CD14-positive monocyte (primary cell): ENCODE measurements around the gene GAB1. TPM values are rescaled to one million over a fixed set of nuclear protein-coding genes. Genes with fewer than 3 reads are reported as not detected.
A peak's percentile ranks its signal among the peaks of the same experiment; 100 is the strongest.

Experiments
- DNase-seq, 3 donors: peaks; one replicate each; pipeline ENCODE4 v3.0.0-alpha.2; 2011 to 2022
- H2AFZ ChIP-seq: 2 replicates; pipeline ENCODE4 v1.6.0; 2012; ENCODE audit warnings: mild to moderate bottlenecking, low read depth, low read length, inconsistent platforms; ENCODE audit not compliant: insufficient read depth, poor library complexity, severe bottlenecking
- H3K27ac ChIP-seq, 2 donors: 1 replicate in 1 of 2; 2 replicates in 1 of 2; pipeline ENCODE4 v1.5.1; 2012 to 2013; ENCODE audit warnings: low read length in 2 of 2, control low read depth in 1 of 2, inconsistent platforms in 1 of 2, low read depth in 1 of 2, mild to moderate bottlenecking in 1 of 2
- H3K27me3 ChIP-seq, 2 donors: one replicate each; pipeline versions ENCODE4 v1.6.0 to v1.6.1; 2011 to 2013; ENCODE audit warnings: low read length in 2 of 2; ENCODE audit not compliant: control insufficient read depth in 2 of 2, insufficient read depth in 2 of 2
- H3K36me3 ChIP-seq, 2 donors: replicated peaks in 1 of 2; 1 replicate in 1 of 2; 2 replicates in 1 of 2; pipeline versions ENCODE4 v1.5.1 to v1.6.1; 2012 to 2013; ENCODE audit warnings: low read length in 2 of 2, control low read depth in 1 of 2, inconsistent platforms in 1 of 2, mild to moderate bottlenecking in 1 of 2; ENCODE audit not compliant: insufficient read depth in 2 of 2, control insufficient read depth in 1 of 2
- H3K4me1 ChIP-seq, 2 donors: 1 replicate in 1 of 2; 2 replicates in 1 of 2; pipeline versions ENCODE4 v1.5.1 to v1.6.1; 2012 to 2013; ENCODE audit warnings: low read length in 2 of 2, control low read depth in 1 of 2, inconsistent platforms in 1 of 2, mild to moderate bottlenecking in 1 of 2, moderate library complexity in 1 of 2; ENCODE audit not compliant: insufficient read depth in 2 of 2, control insufficient read depth in 1 of 2
- H3K4me2 ChIP-seq: replicated peaks from 2 replicates; pipeline ENCODE3; 2012; ENCODE audit warnings: low read length, moderate library complexity, mild to moderate bottlenecking; ENCODE audit not compliant: poor library complexity, severe bottlenecking; ENCODE audit errors: extremely low read depth
- H3K4me3 ChIP-seq, 3 experiments: fragments of 200-600 bp in 1 of 3; sonication (generic) in 1 of 3; replicated peaks in 1 of 3; 1 replicate in 2 of 3; 2 replicates in 1 of 3; pipeline ENCODE4 v1.5.1; 2011 to 2013; ENCODE audit warnings: low read length in 3 of 3, mild to moderate bottlenecking in 3 of 3, control low read depth in 2 of 3, low read depth in 2 of 3, inconsistent platforms in 1 of 3, moderate library complexity in 1 of 3
- H3K79me2 ChIP-seq: 2 replicates; pipeline ENCODE4 v1.6.0; 2012; ENCODE audit warnings: mild to moderate bottlenecking, control low read depth, inconsistent platforms, low read length, moderate library complexity; ENCODE audit not compliant: insufficient read depth
- H3K9ac ChIP-seq: 2 replicates; pipeline ENCODE4 v1.6.0; 2017; ENCODE audit warnings: low read length, mild to moderate bottlenecking; ENCODE audit not compliant: insufficient read depth, poor library complexity, severe bottlenecking
- H3K9me3 ChIP-seq, 2 donors: replicated peaks in 1 of 2; 1 replicate in 1 of 2; 2 replicates in 1 of 2; pipeline versions ENCODE4 v1.5.1 to v1.6.1; 2012 to 2013; ENCODE audit warnings: low read length in 2 of 2, control low read depth in 1 of 2; ENCODE audit not compliant: control insufficient read depth in 1 of 2, insufficient read depth in 1 of 2
- H4K20me1 ChIP-seq: 2 replicates; pipeline ENCODE4 v1.6.0; 2012; ENCODE audit warnings: mild to moderate bottlenecking, low read length, control low read depth, moderate library complexity; ENCODE audit not compliant: insufficient read depth
- H3K27ac Mint-ChIP-seq, 7 donors: one replicate each; pipeline ENCODE4 v1.8.0; 2020; ENCODE audit warnings: mild to moderate bottlenecking in 7 of 7, mixed read lengths in 7 of 7, moderate library complexity in 6 of 7, inconsistent platforms in 2 of 7
- H3K27me3 Mint-ChIP-seq, 3 donors: one replicate each; pipeline ENCODE4 v1.8.0; 2021 to 2022; ENCODE audit warnings: low read depth in 3 of 3, mild to moderate bottlenecking in 3 of 3, mixed read lengths in 3 of 3, moderate library complexity in 3 of 3, inconsistent platforms in 1 of 3
- H3K36me3 Mint-ChIP-seq, 2 donors: one replicate each; pipeline ENCODE4 v1.8.0; 2020; ENCODE audit warnings: mixed read lengths in 2 of 2, inconsistent platforms in 1 of 2, mild to moderate bottlenecking in 1 of 2
- H3K4me1 Mint-ChIP-seq: one replicate; pipeline ENCODE4 v1.8.0; 2020; ENCODE audit warnings: mild to moderate bottlenecking, mixed read lengths
- H3K4me3 Mint-ChIP-seq, 2 donors: one replicate each; pipeline ENCODE4 v1.8.0; 2020; ENCODE audit warnings: mild to moderate bottlenecking in 2 of 2, mixed read lengths in 2 of 2, moderate library complexity in 1 of 2
- H3K9me3 Mint-ChIP-seq, 7 donors: one replicate each; pipeline ENCODE4 v1.8.0; 2020 to 2022; ENCODE audit warnings: mixed read lengths in 7 of 7, mild to moderate bottlenecking in 6 of 7, moderate library complexity in 6 of 7, inconsistent platforms in 2 of 7
- WGBS: methylation state at CpG from one replicate; pipeline ENCODE4 v1.1.5; 2013; ENCODE audit warnings: missing lambda C conversion rate; ENCODE audit not compliant: insufficient coverage; 5-methylcytosine and 5-hydroxymethylcytosine counted together
- intact Hi-C, 2 donors: fragments of 100-400 bp; cut with micrococcal nuclease; formaldehyde crosslinking; loops; one replicate each; pipeline versions ENCODE4 v1.15.0 to v1.15.1; 2023
- polyA plus RNA-seq, 3 donors: library from polyadenylated mRNA; depleted of rRNA in 1 of 3; unstranded in 2 of 3; stranded (reverse) in 1 of 3; fragments of 300-500 nt in 2 of 3; fragments of >200 nt in 1 of 3; fragmentation: Illumina TruSeq in 2 of 3; gene quantifications; 1 replicate in 2 of 3; 2 replicates in 1 of 3; pipeline ENCODE4 v1.2.3, GENCODE V29; 2012 to 2021
- TF ChIP-seq, protein P1 (sequence below): fragments of 200-600 bp; IDR thresholded peaks from one replicate; pipeline ENCODE4 v1.8.0; 2022; ENCODE audit warnings: antibody characterized with exemption, mild to moderate bottlenecking

GAB1 gene
- polyA plus RNA-seq, 3 donors = 0.55 to 7.3 (median 0.69) TPM

DNA sequence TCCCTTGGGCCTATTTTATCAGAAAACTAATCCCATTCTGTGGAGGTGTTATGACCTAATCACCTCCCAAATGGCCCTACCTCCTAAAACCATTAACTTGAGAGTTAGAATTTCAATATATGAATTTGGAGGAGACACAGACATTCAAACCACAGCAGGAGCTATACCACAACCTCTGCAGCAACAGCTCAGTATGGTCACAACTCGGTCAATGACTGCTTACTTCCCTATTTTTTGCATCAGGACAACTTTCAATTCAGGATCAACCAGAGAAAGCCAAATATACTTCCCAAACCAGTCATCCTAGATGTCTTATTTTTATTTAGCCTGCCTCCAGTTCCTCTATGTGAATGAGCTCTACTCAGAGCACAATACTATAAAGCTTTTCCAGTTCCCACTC is 165.6 kb downstream of the GAB1 start:
- Histone ChIP-seq H3K9me3 (no peaks in the 10 kb centered on the region), H3K27me3 (no peaks in the 10 kb centered on the region), H3K4me3 (no peak overlapping the region), H3K36me3 (no peaks in the 10 kb centered on the region), H3K79me2 (no peaks in the 10 kb centered on the region), H3K27ac (no peak overlapping the region), H2AFZ (peak overlapping the region; percentile 49), H3K9ac (no peak overlapping the region), H3K4me2 (no peak overlapping the region), H4K20me1 (no peaks in the 10 kb centered on the region), H3K4me1 (no peaks in the 10 kb centered on the region)
- TF ChIP-seq, protein P1, sequence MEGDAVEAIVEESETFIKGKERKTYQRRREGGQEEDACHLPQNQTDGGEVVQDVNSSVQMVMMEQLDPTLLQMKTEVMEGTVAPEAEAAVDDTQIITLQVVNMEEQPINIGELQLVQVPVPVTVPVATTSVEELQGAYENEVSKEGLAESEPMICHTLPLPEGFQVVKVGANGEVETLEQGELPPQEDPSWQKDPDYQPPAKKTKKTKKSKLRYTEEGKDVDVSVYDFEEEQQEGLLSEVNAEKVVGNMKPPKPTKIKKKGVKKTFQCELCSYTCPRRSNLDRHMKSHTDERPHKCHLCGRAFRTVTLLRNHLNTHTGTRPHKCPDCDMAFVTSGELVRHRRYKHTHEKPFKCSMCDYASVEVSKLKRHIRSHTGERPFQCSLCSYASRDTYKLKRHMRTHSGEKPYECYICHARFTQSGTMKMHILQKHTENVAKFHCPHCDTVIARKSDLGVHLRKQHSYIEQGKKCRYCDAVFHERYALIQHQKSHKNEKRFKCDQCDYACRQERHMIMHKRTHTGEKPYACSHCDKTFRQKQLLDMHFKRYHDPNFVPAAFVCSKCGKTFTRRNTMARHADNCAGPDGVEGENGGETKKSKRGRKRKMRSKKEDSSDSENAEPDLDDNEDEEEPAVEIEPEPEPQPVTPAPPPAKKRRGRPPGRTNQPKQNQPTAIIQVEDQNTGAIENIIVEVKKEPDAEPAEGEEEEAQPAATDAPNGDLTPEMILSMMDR = no peak
- peak in 2 of 3 donors; percentile 7 to 17 for DNase-seq
- peaks cover 8% of the 10 kb centered on the region for H3K4me1 Mint-ChIP-seq
- H3K4me3 Mint-ChIP-seq = no peak overlapping the region
- H3K27ac Mint-ChIP-seq = peak overlapping the region in 1 of 7 donors; percentile 29
- no peaks in the 10 kb centered on the region for H3K36me3 Mint-ChIP-seq
- intact Hi-C loops = no loop called here
- no peaks in the 10 kb centered on the region for H3K27me3 Mint-ChIP-seq
- H3K9me3 Mint-ChIP-seq = peaks cover 0 to 8% (median 5%) of the 10 kb centered on the region in 7 donors
- WGBS = 0% methylated on average over 1 of the region's 1 CpG

DNA sequence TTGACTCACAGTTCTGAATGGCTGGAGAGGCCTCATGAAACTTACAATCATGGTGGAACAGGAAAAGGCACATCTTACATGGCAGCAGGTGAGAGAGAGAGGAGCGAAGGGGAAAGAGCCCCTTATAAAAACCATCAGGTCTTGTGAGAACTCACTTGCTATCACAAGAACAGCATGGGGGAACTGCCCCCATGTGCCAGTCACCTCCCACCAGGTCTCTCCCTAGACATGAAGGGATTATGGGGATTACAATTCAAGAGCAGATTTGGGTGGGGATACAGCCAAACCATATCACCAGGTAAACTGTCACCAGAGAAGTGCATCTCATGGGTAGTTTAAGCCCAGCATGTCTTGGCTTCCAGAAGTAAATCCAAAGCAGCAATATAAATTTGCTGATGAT is 169.4 kb downstream of the GAB1 start:
- Mint-ChIP-seq H3K27ac (no peak overlapping the region), H3K4me3 (peak overlapping the region in 1 of 2 donors; percentile 9)
- WGBS = no CpG with 5 or more reads among the region's 1 CpG

More for the DNA sequence above, 169.4 kb downstream of the GAB1 start:
- Histone ChIP-seq H3K9me3 (no peaks in the 10 kb centered on the region), H2AFZ (no peak overlapping the region), H3K9ac (no peak overlapping the region), H3K4me1 (no peaks in the 10 kb centered on the region), H3K4me3 (no peak overlapping the region), H4K20me1 (no peaks in the 10 kb centered on the region), H3K36me3 (no peaks in the 10 kb centered on the region), H3K27me3 (no peaks in the 10 kb centered on the region), H3K4me2 (no peak overlapping the region), H3K27ac (no peak overlapping the region), H3K79me2 (no peaks in the 10 kb centered on the region)
- intact Hi-C loops = no loop called here
- no peak for DNase-seq
- Mint-ChIP-seq H3K36me3 (no peaks in the 10 kb centered on the region), H3K9me3 (peaks cover 0 to 5% (median 2%) of the 10 kb centered on the region in 7 donors), H3K4me1 (peaks cover 8% of the 10 kb centered on the region), H3K27me3 (peaks cover 0 to 1% (median 0%) of the 10 kb centered on the region in 3 donors)
- TF ChIP-seq, protein P1 = no peak
